HEK293 (cell line): ENCODE measurements around the gene UGGT2.

ENCODE experiments used
- CTCF ChIA-PET: fragments of 350-600 bp; formaldehyde crosslinking; extraction: SDS; loops from one replicate; lab custom pipeline; 2021; ENCODE audit warnings: antibody characterized with exemption; lab: Yijun Ruan, JAX
- POLR2A ChIA-PET: fragments of 300-600 bp; formaldehyde crosslinking; extraction: SDS; loops from one replicate; lab custom pipeline; 2020; ENCODE audit warnings: antibody characterized with exemption, inconsistent platforms; lab: Yijun Ruan, JAX
- H3K27ac ChIP-seq: fragments of 200-500 bp; sonication (Bioruptor generic); 2 replicates; pipeline ENCODE4 v1.5.1; 2014; ENCODE audit warnings: low read depth, low read length, control low read depth, inconsistent platforms; ENCODE audit errors: extremely low read depth
- H3K36me3 ChIP-seq, 2 experiments: fragments of 200-500 bp in 1 of 2; sonication (Bioruptor generic) in 1 of 2; 1 replicate in 1 of 2; 2 replicates in 1 of 2; pipeline ENCODE4 v1.5.1; 2014 to 2017; ENCODE audit warnings: inconsistent platforms in 2 of 2, low read length in 2 of 2; ENCODE audit not compliant: control insufficient read depth in 2 of 2, insufficient read depth in 1 of 2
- H3K4me1 ChIP-seq: fragments of 200-500 bp; sonication (Bioruptor generic); 2 replicates; pipeline ENCODE4 v1.5.1; 2014; ENCODE audit warnings: mild to moderate bottlenecking, low read length, inconsistent platforms; ENCODE audit not compliant: control insufficient read depth, insufficient read depth
- H3K4me3 ChIP-seq: 2 replicates; pipeline ENCODE4 v1.5.1; 2011; ENCODE audit warnings: low read depth, mild to moderate bottlenecking, control low read depth, low read length, moderate library complexity
- H3K9me3 ChIP-seq: fragments of 200-500 bp; sonication (Bioruptor generic); 2 replicates; pipeline ENCODE4 v1.5.1; 2014; ENCODE audit warnings: low read depth, low read length, inconsistent platforms; ENCODE audit not compliant: control insufficient read depth, insufficient read depth
- FEZF1 ChIP-seq: fragments of 450-650 bp; formaldehyde crosslinking; IDR thresholded peaks from 2 replicates; pipeline ENCODE4 v1.5.1; 2016; ENCODE audit warnings: missing biosample characterization, missing genetic modification characterization
- GFI1B ChIP-seq: fragments of 450-650 bp; formaldehyde crosslinking; IDR thresholded peaks from 2 replicates; pipeline ENCODE4 v1.5.1; 2016; ENCODE audit warnings: missing biosample characterization, missing genetic modification characterization
- KLF8 ChIP-seq: fragments of 450-650 bp; formaldehyde crosslinking; IDR thresholded peaks from 2 replicates; pipeline ENCODE4 v1.5.1; 2016; ENCODE audit warnings: missing biosample characterization, missing genetic modification characterization
- KLF9 ChIP-seq: fragments of 450-650 bp; formaldehyde crosslinking; IDR thresholded peaks from 2 replicates; pipeline ENCODE4 v1.5.1; 2016; ENCODE audit warnings: missing biosample characterization, missing genetic modification characterization, low read depth
- MZF1 ChIP-seq: fragments of 450-650 bp; formaldehyde crosslinking; IDR thresholded peaks from 2 replicates; pipeline ENCODE4 v1.5.1; 2017; ENCODE audit warnings: missing biosample characterization, missing genetic modification characterization, borderline replicate concordance
- OSR2 ChIP-seq: fragments of 450-650 bp; formaldehyde crosslinking; IDR thresholded peaks from 2 replicates; pipeline ENCODE4 v1.5.1; 2016; ENCODE audit warnings: missing biosample characterization, missing genetic modification characterization
- REST ChIP-seq: fragments of 450-650 bp; formaldehyde crosslinking; IDR thresholded peaks from 2 replicates; pipeline ENCODE4 v1.5.1; 2016; ENCODE audit warnings: missing biosample characterization, missing genetic modification characterization
- ZBTB17 ChIP-seq: fragments of 450-650 bp; formaldehyde crosslinking; IDR thresholded peaks from 2 replicates; pipeline ENCODE4 v1.5.1; 2016; ENCODE audit warnings: missing biosample characterization, missing genetic modification characterization
- ZFHX2 ChIP-seq: fragments of 450-650 bp; formaldehyde crosslinking; conservative IDR thresholded peaks from 2 replicates; pipeline ENCODE4 v1.5.1; 2016; ENCODE audit warnings: missing biosample characterization, missing genetic modification characterization
- ZIC2 ChIP-seq: fragments of 450-650 bp; formaldehyde crosslinking; IDR thresholded peaks from 2 replicates; pipeline ENCODE4 v1.5.1; 2016; ENCODE audit warnings: missing biosample characterization, missing genetic modification characterization
- ZNF157 ChIP-seq: fragments of 450-650 bp; formaldehyde crosslinking; IDR thresholded peaks from 2 replicates; pipeline ENCODE4 v1.5.1; 2016; ENCODE audit warnings: missing biosample characterization, missing genetic modification characterization
- ZNF174 ChIP-seq: fragments of 450-650 bp; formaldehyde crosslinking; IDR thresholded peaks from 2 replicates; pipeline ENCODE4 v1.5.0; 2017; ENCODE audit warnings: missing biosample characterization, mild to moderate bottlenecking, missing genetic modification characterization
- ZNF19 ChIP-seq: fragments of 450-650 bp; formaldehyde crosslinking; IDR thresholded peaks from 2 replicates; pipeline ENCODE4; 2016; ENCODE audit warnings: missing biosample characterization, missing genetic modification characterization, low read depth
- ZNF2 ChIP-seq: fragments of 450-650 bp; formaldehyde crosslinking; IDR thresholded peaks from 2 replicates; pipeline ENCODE4 v1.5.1; 2016; ENCODE audit warnings: missing biosample characterization, missing genetic modification characterization
- ZNF398 ChIP-seq: fragments of 450-650 bp; formaldehyde crosslinking; IDR thresholded peaks from 2 replicates; pipeline ENCODE4 v1.5.1; 2017; ENCODE audit warnings: missing biosample characterization, missing genetic modification characterization
- ZNF404 ChIP-seq: fragments of 450-650 bp; formaldehyde crosslinking; IDR thresholded peaks from 2 replicates; pipeline ENCODE4 v1.5.1; 2017; ENCODE audit warnings: missing biosample characterization, missing genetic modification characterization
- ZNF423 ChIP-seq: fragments of 450-650 bp; formaldehyde crosslinking; IDR thresholded peaks from 2 replicates; pipeline ENCODE4 v1.5.1; 2016; ENCODE audit warnings: missing biosample characterization, missing genetic modification characterization
- ZNF501 ChIP-seq: fragments of 450-650 bp; formaldehyde crosslinking; IDR thresholded peaks from 2 replicates; pipeline ENCODE4 v1.5.1; 2016; ENCODE audit warnings: missing biosample characterization, missing genetic modification characterization
- ZNF558 ChIP-seq: fragments of 450-650 bp; formaldehyde crosslinking; IDR thresholded peaks from 2 replicates; pipeline ENCODE4 v1.5.1; 2016; ENCODE audit warnings: missing biosample characterization, missing genetic modification characterization
- ZNF600 ChIP-seq: fragments of 450-650 bp; formaldehyde crosslinking; IDR thresholded peaks from 2 replicates; pipeline ENCODE4 v1.5.1; 2016; ENCODE audit warnings: missing biosample characterization, missing genetic modification characterization
- ZNF626 ChIP-seq: fragments of 450-650 bp; sonication (Bioruptor Pico); formaldehyde crosslinking; IDR thresholded peaks from 2 replicates; pipeline ENCODE4 v1.5.1; 2018; ENCODE audit warnings: missing biosample characterization, missing genetic modification characterization, inconsistent platforms
- ZNF629 ChIP-seq: fragments of 450-650 bp; formaldehyde crosslinking; IDR thresholded peaks from 2 replicates; pipeline ENCODE4 v1.5.1; 2017; ENCODE audit warnings: missing biosample characterization, missing genetic modification characterization
- ZNF660 ChIP-seq: fragments of 450-650 bp; IDR thresholded peaks from 2 replicates; pipeline ENCODE4 v1.5.1; 2018; ENCODE audit warnings: missing biosample characterization, mild to moderate bottlenecking, missing genetic modification characterization
- ZNF776 ChIP-seq: fragments of 450-650 bp; formaldehyde crosslinking; IDR thresholded peaks from 2 replicates; pipeline ENCODE4 v1.5.0; 2017; ENCODE audit warnings: missing biosample characterization, missing genetic modification characterization, borderline replicate concordance
- ZSCAN30 ChIP-seq: fragments of 450-650 bp; IDR thresholded peaks from 2 replicates; pipeline ENCODE4 v1.5.1; 2018; ENCODE audit warnings: missing biosample characterization, mild to moderate bottlenecking, missing genetic modification characterization, moderate library complexity
- ZXDB ChIP-seq: fragments of 450-650 bp; formaldehyde crosslinking; IDR thresholded peaks from 2 replicates; pipeline ENCODE4 v1.5.1; 2016; ENCODE audit warnings: missing biosample characterization, missing genetic modification characterization
- TF ChIP-seq, protein P1 (sequence below): fragments of 450-650 bp; formaldehyde crosslinking; IDR thresholded peaks from 2 replicates; pipeline ENCODE4 v1.5.1; 2016; ENCODE audit warnings: missing biosample characterization, missing genetic modification characterization, low read depth

UGGT2 gene

DNA sequence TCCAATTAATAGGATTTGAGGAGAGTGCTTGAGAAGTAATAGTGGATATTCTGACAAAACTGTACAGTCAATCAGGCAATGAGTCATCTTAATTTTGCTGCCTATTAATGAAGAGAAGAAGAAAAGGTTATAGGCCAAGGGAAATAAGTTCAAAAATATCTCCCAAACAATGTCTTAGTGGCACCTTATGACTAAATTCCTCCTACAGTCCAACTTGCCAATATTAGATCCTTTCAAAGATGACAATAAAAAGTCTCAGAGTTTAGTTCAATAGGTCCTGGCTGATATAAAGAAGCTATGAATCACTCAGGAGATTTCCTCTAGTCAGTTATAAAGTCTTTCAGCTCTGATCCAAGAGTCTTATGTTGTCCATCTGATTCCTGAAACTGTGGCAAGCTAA, 27.9 kb downstream of the UGGT2 start:
- CTCF ChIA-PET, result interaction anchor here (0.7 to 0.8 kb wide), 2 partner anchors 11 to 454 kb away, joined by 3 to 5 read pairs; no protein-coding TSS in a partner anchor
- POLR2A ChIA-PET, result no interaction called here
- peaks cover 0 to 2% of the 10 kb centered on the region in 2 experiments; a peak in 1 of 3 replicates for H3K36me3 ChIP-seq
- TF ChIP-seq ZNF157, result no peak
- TF ChIP-seq ZNF404, result no peak
- TF ChIP-seq ZNF501, result no peak
- TF ChIP-seq ZNF626 (tag by site-specific recombination), result no peak
- TF ChIP-seq ZFHX2 (tag by site-specific recombination), result no peak
- TF ChIP-seq, all 188 proteins: peak for 0
- Histone ChIP-seq H3K4me1 (peaks cover 4% of the 10 kb centered on the region; the same call in 1 of the 2 replicates), H3K4me3 (no peak overlapping the region), H3K9me3 (no peaks in the 10 kb centered on the region), H3K27ac (no peak overlapping the region)

- no peak overlapping the region for H3K27ac ChIP-seq
- H3K4me1 ChIP-seq, result peaks cover 4% of the 10 kb centered on the region; the same call in 1 of the 2 replicates
- TF ChIP-seq ZNF600 (peak; percentile 52), ZNF558 (tag by site-specific recombination) (no peak), ZNF19 (tag by site-specific recombination) (no peak), ZNF776 (tag by site-specific recombination) (no peak), ZNF629 (no peak), OSR2 (tag by site-specific recombination) (0 out of 2 replicates have a peak, but pooled peaks have one; percentile 18), ZNF174 (tag by site-specific recombination) (no peak), ZXDB (tag by site-specific recombination) (no peak), FEZF1 (peak; percentile 85), MZF1 (0 out of 2 replicates have a peak, but pooled peaks have one; percentile 34)
- TF ChIP-seq, protein P1, sequence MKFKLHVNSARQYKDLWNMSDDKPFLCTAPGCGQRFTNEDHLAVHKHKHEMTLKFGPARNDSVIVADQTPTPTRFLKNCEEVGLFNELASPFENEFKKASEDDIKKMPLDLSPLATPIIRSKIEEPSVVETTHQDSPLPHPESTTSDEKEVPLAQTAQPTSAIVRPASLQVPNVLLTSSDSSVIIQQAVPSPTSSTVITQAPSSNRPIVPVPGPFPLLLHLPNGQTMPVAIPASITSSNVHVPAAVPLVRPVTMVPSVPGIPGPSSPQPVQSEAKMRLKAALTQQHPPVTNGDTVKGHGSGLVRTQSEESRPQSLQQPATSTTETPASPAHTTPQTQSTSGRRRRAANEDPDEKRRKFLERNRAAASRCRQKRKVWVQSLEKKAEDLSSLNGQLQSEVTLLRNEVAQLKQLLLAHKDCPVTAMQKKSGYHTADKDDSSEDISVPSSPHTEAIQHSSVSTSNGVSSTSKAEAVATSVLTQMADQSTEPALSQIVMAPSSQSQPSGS (tag by site-specific recombination), result peak; percentile 48; the same call in 1 of the 2 replicates
- POLR2A ChIA-PET, result no interaction called here
- peaks cover 0 to 5% of the 10 kb centered on the region in 2 experiments; a peak in 1 of 3 replicates for H3K36me3 ChIP-seq
- H3K4me3 ChIP-seq, result no peak overlapping the region
- CTCF ChIA-PET, result interaction anchor here (0.6 to 3.5 kb wide), 4 partner anchors 12 to 797 kb away, joined by 3 to 40 read pairs (median 6); partner anchors contain the start of gene UGGT2
- no peaks in the 10 kb centered on the region for H3K9me3 ChIP-seq
Observed at GRCh38 chr13:96020931-96021330, 32.3 kb downstream of the UGGT2 start.

GRCh38 chr13:96020155-96020575, 33.0 kb downstream of the UGGT2 start:
- H3K27ac ChIP-seq, result no peak overlapping the region
- CTCF ChIA-PET, result interaction anchor here (0.6 to 3.5 kb wide), 23 partner anchors 15 to 1115 kb away, joined by 3 to 40 read pairs (median 3); partner anchors contain the start of gene UGGT2
- peaks cover 4% of the 10 kb centered on the region; the same call in 1 of the 2 replicates for H3K4me1 ChIP-seq
- no peak overlapping the region for H3K4me3 ChIP-seq
- POLR2A ChIA-PET, result interaction anchor here (1.7 kb wide), 1 partner anchor 33 kb away, joined by 7 read pairs; the partner anchor contains the start of gene UGGT2
- H3K36me3 ChIP-seq, result peaks cover 0 to 5% of the 10 kb centered on the region in 2 experiments; a peak in 1 of 3 replicates
- H3K9me3 ChIP-seq, result no peaks in the 10 kb centered on the region
- TF ChIP-seq REST (tag by site-specific recombination), result peak; percentile 77
- no peak for TF ChIP-seq KLF9 (tag by site-specific recombination)
- 0 out of 2 replicates have a peak, but pooled peaks have one; percentile 52 for TF ChIP-seq ZBTB17
- TF ChIP-seq ZIC2 (tag by site-specific recombination), result peak; percentile 60
- TF ChIP-seq GFI1B (tag by site-specific recombination), result peak; percentile 58; the same call in 1 of the 2 replicates
- no peak for TF ChIP-seq KLF8 (tag by site-specific recombination)
- TF ChIP-seq ZSCAN30 (tag by site-specific recombination), result 0 out of 2 replicates have a peak, but pooled peaks have one; percentile 21
- no peak for TF ChIP-seq ZNF398 (tag by site-specific recombination)
- TF ChIP-seq ZNF660 (tag by site-specific recombination), result peak; percentile 46; the same call in 1 of the 2 replicates
- TF ChIP-seq ZNF423 (tag by site-specific recombination), result 0 out of 2 replicates have a peak, but pooled peaks have one; percentile 32
- peak; percentile 82 for TF ChIP-seq FEZF1
- TF ChIP-seq ZNF2 (tag by site-specific recombination), result 0 out of 2 replicates have a peak, but pooled peaks have one; percentile 21
